GM18507 (cell line): ENCODE results near the gene MCF2L2.
A peak's percentile ranks its signal among the peaks of the same experiment; 100 is the strongest.
"Not testable (repeated sequence)": the region's sequence is repeated elsewhere in the genome, so short reads cannot be mapped to it uniquely, and the experiment has no call there.

Experiments
- DNase-seq: peaks from one replicate; pipeline ENCODE4 v3.0.0; 2011; ENCODE audit warnings: low read depth; ENCODE audit not compliant: insufficient read length; ENCODE audit errors: extremely low spot score
- FAIRE-seq: peaks from 2 replicates; lab custom pipeline; 2011; peaks lifted over from hg19 to GRCh38; lab: Jason Lieb, UNC

MCF2L2 gene

DNA sequence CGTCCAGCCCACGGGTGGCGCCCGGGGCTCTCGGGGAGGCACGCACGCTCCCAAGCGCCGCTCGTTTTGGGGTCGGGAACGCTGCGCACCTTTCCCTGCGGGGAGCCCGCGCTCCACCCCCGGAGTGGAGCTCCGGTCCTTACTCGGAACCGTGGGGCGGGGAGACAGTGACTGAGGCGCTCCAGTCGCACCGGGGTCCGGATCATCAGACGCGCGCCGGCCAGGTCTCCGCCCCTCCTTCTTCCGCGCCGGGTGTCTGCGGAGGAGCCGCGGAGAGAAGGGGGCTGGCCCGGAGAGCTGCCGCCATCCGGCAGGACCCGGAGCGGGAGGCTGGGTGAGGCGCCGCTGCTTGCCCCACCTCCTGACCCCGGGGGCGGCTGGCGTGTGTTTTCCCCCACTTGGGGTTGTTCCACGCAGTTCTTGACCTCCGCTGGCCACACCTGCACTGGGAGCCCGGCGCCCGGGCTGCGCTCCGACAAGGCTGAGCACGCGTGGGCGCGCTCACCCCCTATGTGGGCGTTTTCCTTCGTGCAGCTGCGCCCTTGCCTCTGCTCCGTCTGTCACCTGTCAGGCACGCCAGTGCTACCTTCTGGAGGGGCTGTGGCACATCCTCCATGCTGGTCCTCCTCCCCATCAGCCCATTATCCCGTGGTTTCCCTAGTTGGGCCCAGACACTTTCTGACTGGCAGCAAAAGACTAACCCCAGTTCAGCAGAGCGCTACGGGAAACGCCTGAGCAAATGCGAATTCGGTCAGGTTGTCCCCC is at the start of gene MCF2L2:
Gene MCF2L2 (minus strand): TSS at position 173 of the 765 bp plus-strand sequence. CDS start 642 bp downstream, outside the sequence.
- DNase-seq (peak; percentile 49), FAIRE-seq (no peak)

DNA sequence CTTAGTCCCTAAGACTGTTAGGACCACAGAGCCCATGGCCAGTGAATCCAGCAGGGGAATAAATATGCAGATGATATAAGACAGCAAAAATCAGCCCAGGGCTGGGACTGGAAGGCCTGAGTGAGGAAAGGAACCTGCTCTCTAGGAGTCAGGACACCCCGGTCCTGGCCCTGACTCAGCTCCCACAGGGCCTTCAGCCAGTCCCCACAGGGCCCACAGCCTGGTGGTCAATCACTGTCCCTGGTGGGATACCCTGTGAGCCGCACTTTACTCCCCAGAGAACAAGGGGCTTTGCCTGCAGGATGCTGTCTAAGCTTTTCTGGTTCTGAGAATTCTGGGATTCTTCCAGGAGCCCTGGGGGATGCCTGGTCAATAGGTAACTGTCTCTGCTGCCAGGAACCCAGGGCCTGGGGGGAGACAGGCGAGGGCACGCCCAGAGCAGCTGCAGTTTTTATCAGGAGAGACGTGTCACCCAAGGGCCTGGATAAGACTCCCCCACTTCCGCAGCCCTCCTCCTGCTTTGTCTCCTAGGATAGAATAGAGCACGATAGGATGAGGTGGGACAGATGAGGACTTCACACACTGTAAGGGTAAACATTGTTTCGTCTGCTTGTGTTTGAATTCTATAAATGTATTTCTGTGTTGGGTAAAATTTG is 49.5 kb upstream of the MCF2L2 start:
- FAIRE-seq (no peak), DNase-seq (no peak)

DNA sequence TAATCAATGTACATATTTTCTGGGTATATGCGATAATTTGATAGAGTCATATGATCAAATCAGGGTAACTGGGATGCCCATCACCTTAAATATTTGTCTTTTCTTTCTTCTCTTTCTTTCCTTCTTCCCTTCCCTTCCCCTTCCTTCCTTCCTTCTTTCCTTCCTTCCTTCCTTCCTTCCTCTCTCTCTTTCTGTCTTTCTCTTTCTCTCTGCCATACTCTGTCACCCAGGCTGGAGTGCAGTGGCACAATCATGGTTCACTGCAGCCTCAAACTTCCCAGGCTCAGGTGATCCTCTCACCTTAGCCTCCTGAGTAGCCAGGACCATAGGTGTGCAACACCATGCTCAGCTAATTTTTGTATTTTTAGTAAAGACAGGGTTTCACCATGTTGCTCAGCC is 47.3 kb upstream of the MCF2L2 start:
- not testable (repeated sequence) for FAIRE-seq, DNase-seq

DNA sequence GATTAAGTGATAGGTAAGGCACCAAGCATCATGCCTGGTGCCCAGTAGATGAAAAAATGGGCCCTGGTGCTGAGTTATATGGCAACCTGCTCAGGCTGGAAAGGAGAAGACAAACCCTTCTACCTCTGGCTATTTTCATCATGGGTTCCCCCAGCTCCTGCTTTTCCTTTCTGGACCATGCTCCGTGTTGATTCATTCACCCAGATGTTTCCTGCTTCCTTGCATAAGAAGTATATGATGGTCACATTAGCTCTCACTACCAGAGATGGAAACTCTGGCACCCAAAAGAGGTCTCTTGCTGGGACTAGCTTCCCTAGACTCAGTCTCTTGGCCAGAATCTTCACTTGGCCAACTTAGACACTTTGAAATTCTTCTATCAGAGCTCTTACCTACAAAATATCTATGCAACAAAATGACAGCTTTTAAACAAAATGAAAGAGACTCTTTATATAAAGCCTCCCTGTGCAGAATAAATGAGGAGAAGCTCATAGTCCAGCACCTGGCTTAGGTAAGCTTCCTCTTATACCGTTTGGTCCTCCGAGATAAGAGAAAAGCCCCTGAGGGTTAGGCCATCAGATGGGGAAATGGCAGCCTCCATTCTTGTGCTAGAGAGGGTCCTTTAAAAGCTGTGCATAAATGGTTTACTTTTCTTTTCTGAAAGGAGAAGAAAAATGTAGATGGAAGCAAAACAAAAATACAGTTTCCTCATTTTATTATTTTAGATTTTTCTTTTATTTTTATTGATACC is 46.8 kb upstream of the MCF2L2 start:
- no peak for FAIRE-seq
- DNase-seq: no peak

DNA sequence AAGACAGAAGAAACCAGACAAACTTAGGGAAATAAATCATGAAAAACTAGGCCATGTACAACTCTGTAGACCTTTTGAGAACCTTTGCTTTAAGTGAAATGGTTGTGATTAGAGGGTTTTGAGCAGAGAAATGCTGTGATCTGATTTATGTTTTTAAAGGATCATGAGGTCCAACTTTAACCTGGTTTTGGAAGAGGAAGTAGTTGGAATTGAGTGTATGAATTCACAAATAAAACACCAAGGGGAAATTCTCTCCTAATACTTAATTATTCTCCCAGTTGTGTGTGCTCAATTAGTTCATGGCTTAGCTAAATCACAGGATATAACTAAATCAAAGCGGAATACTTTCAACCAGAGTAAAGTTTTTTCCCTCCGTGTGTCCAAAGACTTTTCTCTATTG is 45.5 kb upstream of the MCF2L2 start:
- DNase-seq: no peak
- no peak for FAIRE-seq

DNA sequence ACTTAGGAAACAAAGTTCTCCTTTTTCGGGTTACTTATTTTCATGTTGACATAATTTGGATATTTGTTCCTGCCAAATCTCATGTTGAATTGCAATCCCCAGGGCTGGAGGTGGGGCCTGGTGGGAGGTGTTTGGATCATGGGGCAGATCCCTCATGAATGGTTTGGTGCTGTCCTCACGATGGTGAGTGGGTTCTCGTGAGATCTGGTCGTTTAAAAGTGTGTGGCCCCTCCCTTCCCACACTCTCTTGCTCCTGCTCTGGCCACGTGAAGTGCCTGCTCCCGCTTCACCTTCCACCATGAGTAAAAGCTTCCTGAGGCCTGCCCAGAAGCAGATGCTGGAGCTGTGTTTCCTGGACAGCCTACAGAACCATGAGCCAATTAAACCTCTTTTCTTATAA is 43.7 kb upstream of the MCF2L2 start:
- DNase-seq (no peak), FAIRE-seq (no peak)

DNA sequence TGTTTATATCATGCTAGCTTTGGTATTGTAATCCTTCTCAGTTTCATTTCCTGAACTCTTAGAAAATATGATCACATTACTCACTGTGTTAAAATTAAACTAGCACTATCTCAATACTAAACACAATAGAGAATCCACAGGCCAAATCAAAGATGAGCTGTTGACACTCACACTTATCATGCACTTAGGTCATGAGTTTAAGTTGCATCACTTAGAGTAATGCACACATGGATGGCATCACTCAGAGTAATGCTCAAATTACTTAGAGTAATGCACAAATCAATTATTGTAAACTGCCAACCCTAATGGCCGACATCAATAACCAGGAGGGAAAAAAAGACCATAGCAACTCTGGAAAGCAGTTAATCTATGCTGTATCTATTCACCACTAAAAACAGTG is 40.0 kb upstream of the MCF2L2 start:
- DNase-seq: no peak
- no peak for FAIRE-seq

DNA sequence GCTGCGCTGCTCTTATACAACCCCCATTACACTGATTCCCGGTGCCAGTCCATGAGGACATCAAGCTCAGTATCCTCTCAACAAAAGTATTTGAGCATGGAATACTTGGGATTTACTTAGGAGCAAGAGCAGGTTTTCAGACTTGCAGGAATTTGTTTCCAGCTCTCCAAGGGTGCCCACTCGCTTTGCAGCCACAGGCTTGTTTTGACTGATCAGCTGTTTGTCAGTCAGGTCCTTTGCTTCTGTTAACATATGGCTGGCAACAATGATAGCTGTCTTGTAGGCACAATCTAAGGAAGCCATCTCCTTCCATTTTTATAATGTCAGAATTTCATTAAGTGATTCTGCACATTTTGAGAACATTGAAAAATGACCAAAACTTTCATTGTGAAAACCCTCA is 38.2 kb upstream of the MCF2L2 start:
- no peak for FAIRE-seq
- no peak for DNase-seq

GRCh38 chr3:183465710-183466109 is 37.3 kb upstream of the MCF2L2 start:
- DNase-seq, FAIRE-seq: not testable (repeated sequence)

DNA sequence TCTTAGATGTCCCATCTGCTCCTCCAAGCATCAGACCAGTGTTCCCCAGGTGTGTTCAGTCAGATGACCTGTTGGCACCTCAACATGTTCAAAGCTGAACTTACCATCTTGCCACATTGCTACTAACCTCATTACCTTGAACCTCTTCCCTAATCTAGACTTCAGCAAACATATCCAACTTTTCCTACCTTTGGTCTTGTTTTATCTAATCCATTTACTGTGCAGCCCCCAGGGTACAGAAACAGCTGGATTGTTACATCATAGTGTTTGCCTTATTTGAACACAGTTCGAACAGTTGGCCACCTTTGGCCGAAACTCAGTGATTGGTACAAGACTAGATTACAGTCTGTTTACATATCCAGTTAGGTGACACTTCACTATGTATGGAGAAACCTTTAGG is 36.1 kb upstream of the MCF2L2 start:
- DNase-seq (no peak), FAIRE-seq (no peak)

GRCh38 chr3:183460081-183461055 is 31.9 kb upstream of the MCF2L2 start:
- no peak for FAIRE-seq
- DNase-seq: no peak

- FAIRE-seq (no peak), DNase-seq (no peak)
Measured at GRCh38 chr3:183455089-183455488, 26.7 kb upstream of the MCF2L2 start.

- FAIRE-seq (no peak), DNase-seq (no peak)
Measured at GRCh38 chr3:183454064-183454463, 25.6 kb upstream of the MCF2L2 start.

- DNase-seq: no peak
- FAIRE-seq: no peak
Measured at GRCh38 chr3:183449791-183450190, 21.4 kb upstream of the MCF2L2 start.

DNA sequence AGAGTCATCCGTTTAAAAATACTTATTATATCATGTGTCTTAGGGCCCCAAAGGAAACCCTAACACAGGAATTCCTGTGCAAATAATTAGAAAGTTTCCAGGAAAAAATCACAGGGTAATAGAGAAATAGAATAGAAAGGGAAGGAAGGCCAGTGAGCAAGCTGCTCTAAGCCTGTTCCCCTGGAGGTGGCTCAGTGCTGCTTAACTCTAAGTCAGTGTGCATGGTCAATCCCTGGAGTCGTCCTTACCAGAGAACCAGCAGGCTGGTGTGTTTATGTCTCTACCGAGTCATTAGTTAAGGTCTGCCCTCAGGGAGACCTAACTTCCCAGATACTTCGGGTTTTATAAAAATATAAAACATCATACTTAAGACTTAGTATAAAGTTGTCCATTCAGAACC is 21.0 kb upstream of the MCF2L2 start:
- no peak for FAIRE-seq
- DNase-seq: no peak

DNA sequence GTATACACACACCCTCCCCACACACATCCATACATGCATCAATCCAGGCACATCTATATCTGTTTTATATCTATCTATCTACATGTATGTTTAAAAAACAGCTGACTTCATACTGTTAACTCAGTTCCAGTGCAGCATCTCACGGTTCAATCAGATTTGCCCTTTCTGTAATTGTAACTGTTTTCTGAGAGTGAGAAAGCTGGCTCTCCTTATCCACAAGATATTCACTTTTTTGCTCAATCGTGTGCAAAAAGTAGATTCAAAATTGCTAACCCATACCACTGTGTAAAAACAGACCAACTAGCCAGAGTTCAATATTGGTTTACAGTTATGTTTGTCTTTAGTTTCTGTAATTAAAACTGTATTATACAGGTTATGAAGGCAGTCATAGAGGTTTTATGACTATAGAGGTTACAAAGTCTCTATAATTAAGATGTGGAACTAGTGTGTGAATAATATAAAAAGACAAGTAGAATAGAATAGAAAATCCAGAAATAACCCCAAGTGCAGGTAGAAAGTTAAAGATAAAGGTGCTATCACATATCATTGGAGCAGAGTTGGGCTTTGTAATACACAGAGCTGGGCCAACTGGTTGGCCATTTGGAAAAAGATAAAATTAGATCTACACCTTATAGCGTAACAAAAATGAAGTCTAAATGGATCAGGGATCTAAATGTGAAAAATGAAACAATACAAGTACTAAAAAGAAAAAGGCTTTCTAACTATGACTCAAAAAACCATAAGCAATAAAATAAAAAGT is 20.1 kb upstream of the MCF2L2 start:
- no peak for FAIRE-seq
- DNase-seq: no peak

- peak; percentile 83 for FAIRE-seq
- peak; percentile 61 for DNase-seq
Measured at GRCh38 chr3:183447206-183448001, 19.0 kb upstream of the MCF2L2 start.

DNA sequence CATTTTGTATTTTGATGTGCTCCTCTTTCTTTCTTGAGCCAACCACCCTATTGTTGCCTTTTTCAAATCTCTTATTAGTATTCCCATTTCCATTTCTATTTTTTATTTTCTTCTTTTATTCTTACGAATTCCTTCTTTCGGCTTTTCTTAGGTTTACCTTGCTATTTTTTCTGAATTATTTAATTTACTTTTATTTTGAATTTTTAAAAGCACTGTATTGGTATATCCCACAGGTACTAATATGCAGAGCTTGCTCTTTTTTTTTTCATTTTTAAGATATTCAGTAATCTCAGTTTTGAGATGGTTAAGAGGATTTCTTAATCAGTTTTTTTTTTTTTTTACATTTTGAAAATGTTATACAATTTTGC is 18.4 kb upstream of the MCF2L2 start:
- DNase-seq: no peak
- no peak for FAIRE-seq
